Stimulated activated CD8-positive, alpha-beta memory T cell treated with anti-CD3 and anti-CD28 coated beads, Interleukin-12 subunit alpha, Interleukin-12 subunit beta, amount 100 ng/mL, for 4 hours (primary cell): ENCODE measurements around the gene MYO1D.

Source experiments
- DNase-seq: peaks from one replicate; pipeline ENCODE4 v3.0.0-alpha.2; 2020; ENCODE audit warnings: low read depth

Gene MYO1D

GRCh38 chr17:32568705-32569104, 308.2 kb downstream of the MYO1D start:
- DNase-seq, result no peak

GRCh38 chr17:32567511-32567910, 309.4 kb downstream of the MYO1D start:
- DNase-seq, result no peak

GRCh38 chr17:32567086-32567485, 309.8 kb downstream of the MYO1D start:
- no peak for DNase-seq

- no peak for DNase-seq
These were observed 310.6 kb downstream of the MYO1D start for GRCh38 chr17:32566303-32566702.

- DNase-seq, result no peak
These were observed 311.5 kb downstream of the MYO1D start for GRCh38 chr17:32565401-32565800.

- DNase-seq, result no peak
These were observed 312.6 kb downstream of the MYO1D start for GRCh38 chr17:32564325-32564724.

GRCh38 chr17:32563583-32563982, 313.3 kb downstream of the MYO1D start:
- DNase-seq, result no peak

GRCh38 chr17:32558997-32559650, 317.8 kb downstream of the MYO1D start:
- DNase-seq, result no peak

GRCh38 chr17:32558326-32558955, 318.5 kb downstream of the MYO1D start:
- no peak for DNase-seq

GRCh38 chr17:32555611-32556310, 321.2 kb downstream of the MYO1D start:
- no peak for DNase-seq

- no peak for DNase-seq
These were observed 323.8 kb downstream of the MYO1D start for GRCh38 chr17:32553168-32553567.

- DNase-seq, result no peak
These were observed 324.6 kb downstream of the MYO1D start for GRCh38 chr17:32552280-32552679.

- DNase-seq, result no peak
These were observed 325.6 kb downstream of the MYO1D start for GRCh38 chr17:32551186-32551955.

- DNase-seq, result no peak
These were observed 327.4 kb downstream of the MYO1D start for GRCh38 chr17:32549559-32549958.

- DNase-seq, result no peak
These were observed 330.9 kb downstream of the MYO1D start for GRCh38 chr17:32546031-32546444.

GRCh38 chr17:32542186-32542585, 334.7 kb downstream of the MYO1D start:
- DNase-seq, result no peak

- DNase-seq, result no peak
These were observed 335.3 kb downstream of the MYO1D start for GRCh38 chr17:32541640-32542039.

- DNase-seq, result no peak
These were observed 339.9 kb downstream of the MYO1D start for GRCh38 chr17:32536736-32537643.

- no peak for DNase-seq
These were observed 343.6 kb downstream of the MYO1D start for GRCh38 chr17:32533296-32533695.

GRCh38 chr17:32529604-32530003, 347.3 kb downstream of the MYO1D start:
- no peak for DNase-seq

- DNase-seq, result no peak
These were observed 348.1 kb downstream of the MYO1D start for GRCh38 chr17:32528825-32529224.

GRCh38 chr17:32527146-32527545, 349.8 kb downstream of the MYO1D start:
- no peak for DNase-seq
